Fibroblast of the aortic adventitia (primary cell): ENCODE measurements around the gene ARID1B. TPM values are rescaled to one million over a fixed set of nuclear protein-coding genes. Genes with fewer than 3 reads are reported as not detected.

ENCODE experiments used
- DNase-seq: peaks from one replicate; pipeline ENCODE4 v3.0.0-alpha.2; 2010; ENCODE audit warnings: low read depth
- H3K4me3 ChIP-seq: 2 replicates; pipeline ENCODE4 v1.5.1; 2011; ENCODE audit warnings: low read depth, mild to moderate bottlenecking, control low read depth, low read length, moderate library complexity
- total RNA-seq: library from RNA; depleted of rRNA; stranded (reverse); fragments of >200 nt; gene quantifications from 2 replicates; pipeline ENCODE4 v1.2.3, GENCODE V29; 2012; ENCODE audit warnings: low replicate concordance
- TF ChIP-seq, protein P1 (sequence below): IDR thresholded peaks from 2 replicates; pipeline ENCODE4 v1.5.1; 2011; ENCODE audit warnings: mild to moderate bottlenecking, low read length, control low read depth, inconsistent platforms; ENCODE audit not compliant: insufficient read depth

The ARID1B gene
- total RNA-seq, 1 donor = 55.9 TPM

DNA sequence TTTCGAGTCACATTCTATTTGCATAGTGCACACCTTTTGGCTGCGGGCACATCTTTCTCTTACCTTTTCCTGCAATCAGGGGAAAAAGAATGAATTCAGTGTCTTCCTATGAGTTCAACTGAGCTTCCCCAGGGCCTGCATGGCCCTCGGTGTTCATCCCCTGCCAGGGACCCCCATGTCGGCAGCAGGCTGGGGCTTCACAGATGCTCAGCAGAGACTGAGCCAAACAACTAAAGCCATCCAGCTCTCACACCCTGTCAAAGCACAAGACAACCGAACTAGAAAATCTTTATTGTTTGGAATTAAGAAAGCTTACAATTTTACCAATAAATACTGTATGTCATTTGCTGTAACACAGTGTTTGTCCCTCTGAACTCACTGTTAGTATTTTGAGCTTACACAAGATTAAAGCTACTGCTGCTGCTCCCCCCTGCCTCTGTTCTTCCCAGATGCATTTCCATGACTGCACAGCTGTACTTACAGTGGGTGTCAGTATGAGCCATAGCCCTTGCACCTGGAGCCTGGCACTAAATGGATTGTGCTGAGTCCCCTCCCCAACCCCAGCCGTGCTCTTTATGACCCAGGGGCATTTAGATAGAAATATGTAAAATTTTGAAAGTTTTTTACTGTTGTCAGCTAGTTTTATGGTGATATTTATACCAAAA, 340.4 kb downstream of the ARID1B start:
- DNase-seq = no peak
- H3K4me3 ChIP-seq = no peak overlapping the region
- TF ChIP-seq, protein P1, sequence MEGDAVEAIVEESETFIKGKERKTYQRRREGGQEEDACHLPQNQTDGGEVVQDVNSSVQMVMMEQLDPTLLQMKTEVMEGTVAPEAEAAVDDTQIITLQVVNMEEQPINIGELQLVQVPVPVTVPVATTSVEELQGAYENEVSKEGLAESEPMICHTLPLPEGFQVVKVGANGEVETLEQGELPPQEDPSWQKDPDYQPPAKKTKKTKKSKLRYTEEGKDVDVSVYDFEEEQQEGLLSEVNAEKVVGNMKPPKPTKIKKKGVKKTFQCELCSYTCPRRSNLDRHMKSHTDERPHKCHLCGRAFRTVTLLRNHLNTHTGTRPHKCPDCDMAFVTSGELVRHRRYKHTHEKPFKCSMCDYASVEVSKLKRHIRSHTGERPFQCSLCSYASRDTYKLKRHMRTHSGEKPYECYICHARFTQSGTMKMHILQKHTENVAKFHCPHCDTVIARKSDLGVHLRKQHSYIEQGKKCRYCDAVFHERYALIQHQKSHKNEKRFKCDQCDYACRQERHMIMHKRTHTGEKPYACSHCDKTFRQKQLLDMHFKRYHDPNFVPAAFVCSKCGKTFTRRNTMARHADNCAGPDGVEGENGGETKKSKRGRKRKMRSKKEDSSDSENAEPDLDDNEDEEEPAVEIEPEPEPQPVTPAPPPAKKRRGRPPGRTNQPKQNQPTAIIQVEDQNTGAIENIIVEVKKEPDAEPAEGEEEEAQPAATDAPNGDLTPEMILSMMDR = no peak

GRCh38 chr6:157119502-157120027, 342.4 kb downstream of the ARID1B start:
- H3K4me3 ChIP-seq = no peak overlapping the region
- TF ChIP-seq, protein P1 = no peak
- no peak for DNase-seq

GRCh38 chr6:157120534-157121232, 343.5 kb downstream of the ARID1B start:
- DNase-seq = no peak
- TF ChIP-seq, protein P1 = no peak
- H3K4me3 ChIP-seq = no peak overlapping the region

DNA sequence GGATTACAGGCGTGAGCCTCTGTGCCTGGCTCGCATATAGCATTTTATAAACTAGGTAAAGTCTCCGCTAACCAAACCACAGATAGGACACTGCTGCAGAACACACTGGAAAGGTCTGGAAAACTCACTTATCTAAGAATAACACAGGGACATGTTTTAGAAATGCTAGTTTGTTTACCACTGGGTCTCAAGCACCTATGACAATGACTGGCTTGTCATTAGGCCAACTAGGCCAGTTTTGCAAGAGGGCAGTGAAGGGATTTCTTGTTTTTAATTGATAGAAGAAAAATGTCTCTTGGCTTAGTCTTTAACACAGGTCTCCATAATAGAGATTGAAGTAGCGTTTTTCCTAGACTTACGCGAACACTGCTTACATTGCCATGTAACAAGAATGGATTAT, 344.7 kb downstream of the ARID1B start:
- TF ChIP-seq, protein P1 = no peak
- no peak overlapping the region for H3K4me3 ChIP-seq
- no peak for DNase-seq

- TF ChIP-seq, protein P1 = no peak
- no peak for DNase-seq
- no peak overlapping the region for H3K4me3 ChIP-seq
These were observed 346.1 kb downstream of the ARID1B start for GRCh38 chr6:157123234-157123633.

DNA sequence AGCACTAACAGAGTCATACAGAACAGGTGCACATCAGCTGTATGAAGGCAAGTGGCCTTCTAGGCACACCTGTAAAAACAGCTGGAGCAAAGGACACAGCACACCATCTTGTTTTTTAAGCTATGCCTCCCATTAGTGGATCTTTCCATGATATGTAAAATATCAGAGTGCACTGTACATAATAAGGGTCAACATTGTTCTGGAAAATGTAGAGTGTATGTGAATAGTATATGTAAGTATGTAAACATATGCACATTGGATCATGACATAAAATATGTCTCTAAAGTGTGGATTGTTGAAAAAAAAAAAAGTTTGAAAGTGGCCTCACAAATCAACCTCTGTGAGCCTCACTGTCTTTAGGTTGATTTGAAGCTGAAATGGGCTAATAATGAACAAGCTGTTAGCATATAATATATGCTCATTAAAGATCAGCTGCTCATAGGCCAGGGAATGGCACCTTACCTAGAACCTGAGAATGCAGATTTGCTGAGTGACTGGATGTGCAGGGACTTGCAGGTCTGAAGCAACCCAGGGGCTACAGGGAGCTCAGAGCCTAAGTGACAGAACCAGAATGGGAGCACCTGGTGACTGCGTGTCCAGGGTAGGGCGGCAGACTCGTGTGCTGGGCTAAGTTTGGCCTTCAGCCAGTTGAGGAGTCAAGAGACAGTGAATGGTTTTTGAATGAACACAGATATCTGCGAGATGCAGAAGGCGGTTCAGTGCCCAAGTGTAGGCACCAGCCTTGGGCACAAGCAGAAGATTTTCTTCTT, 347.5 kb downstream of the ARID1B start:
- DNase-seq = no peak
- no peak overlapping the region for H3K4me3 ChIP-seq
- TF ChIP-seq, protein P1 = no peak
